ENCODE measurements around the gene CMTR2. TPM values are rescaled to one million over a fixed set of nuclear protein-coding genes. Genes with fewer than 3 reads are reported as not detected.

The CMTR2 gene
- total RNA-seq, 1 donor from 2014 or later = 20.5 TPM

- Mint-ChIP-seq H3K27me3 (ENCODE audit: low read depth) (peaks cover 19% of the 10 kb centered on the region), H3K4me3 (no peak overlapping the region), H3K4me1 (peaks cover 25% of the 10 kb centered on the region), H3K9me3 (no peaks in the 10 kb centered on the region), H3K27ac (ENCODE audit: unreplicated experiment) (no peak overlapping the region), H3K36me3 (ENCODE audit: low read depth) (no peaks in the 10 kb centered on the region)
- no peak for DNase-seq (ENCODE audit: low read depth, low spot score)
- TF ChIP-seq CTCF (conservative IDR thresholded peaks at IDR 0.05) = no peak
Observed at GRCh38 chr16:71254832-71255525, 34.2 kb downstream of the CMTR2 start.

- Mint-ChIP-seq H3K4me3 (no peak overlapping the region), H3K27me3 (ENCODE audit: low read depth) (no peaks in the 10 kb centered on the region), H3K4me1 (peaks cover 15% of the 10 kb centered on the region), H3K9me3 (no peaks in the 10 kb centered on the region), H3K36me3 (ENCODE audit: low read depth) (no peaks in the 10 kb centered on the region), H3K27ac (ENCODE audit: unreplicated experiment) (no peak overlapping the region)
- no peak for TF ChIP-seq CTCF (conservative IDR thresholded peaks at IDR 0.05)
- DNase-seq (ENCODE audit: low read depth, low spot score) = no peak
Observed at GRCh38 chr16:71250461-71251235, 38.6 kb downstream of the CMTR2 start.

- Mint-ChIP-seq H3K4me1 (peaks cover 9% of the 10 kb centered on the region), H3K36me3 (ENCODE audit: low read depth) (no peaks in the 10 kb centered on the region), H3K4me3 (no peak overlapping the region), H3K9me3 (no peaks in the 10 kb centered on the region), H3K27ac (ENCODE audit: unreplicated experiment) (no peak overlapping the region), H3K27me3 (ENCODE audit: low read depth) (no peaks in the 10 kb centered on the region)
- TF ChIP-seq CTCF (conservative IDR thresholded peaks at IDR 0.05) = no peak
- no peak for DNase-seq (ENCODE audit: low read depth, low spot score)
Observed at GRCh38 chr16:71249399-71249798, 39.8 kb downstream of the CMTR2 start.

GRCh38 chr16:71247478-71247877 is 41.7 kb downstream of the CMTR2 start:
- no peak for DNase-seq (ENCODE audit: low read depth, low spot score)
- Mint-ChIP-seq H3K4me3 (no peak overlapping the region), H3K36me3 (ENCODE audit: low read depth) (no peaks in the 10 kb centered on the region), H3K9me3 (no peaks in the 10 kb centered on the region), H3K27me3 (ENCODE audit: low read depth) (no peaks in the 10 kb centered on the region), H3K27ac (ENCODE audit: unreplicated experiment) (no peak overlapping the region), H3K4me1 (peaks cover 7% of the 10 kb centered on the region)
- no peak for TF ChIP-seq CTCF (conservative IDR thresholded peaks at IDR 0.05)

- peaks cover 7% of the 10 kb centered on the region for H3K4me1 Mint-ChIP-seq
- TF ChIP-seq CTCF (conservative IDR thresholded peaks at IDR 0.05) = no peak
Observed at GRCh38 chr16:71246309-71246708, 42.9 kb downstream of the CMTR2 start.

More at GRCh38 chr16:71246309-71246708, 42.9 kb downstream of the CMTR2 start:
- Mint-ChIP-seq H3K4me3 (no peak overlapping the region), H3K27ac (ENCODE audit: unreplicated experiment) (no peak overlapping the region), H3K27me3 (ENCODE audit: low read depth) (no peaks in the 10 kb centered on the region), H3K36me3 (ENCODE audit: low read depth) (no peaks in the 10 kb centered on the region), H3K9me3 (no peaks in the 10 kb centered on the region)
- DNase-seq (ENCODE audit: low read depth, low spot score) = no peak

Measured in neural crest cell (in vitro differentiated cells).